Measurements from ENCODE around the gene SYCE1. TPM values are rescaled to one million over a fixed set of nuclear protein-coding genes. Genes with fewer than 3 reads are reported as not detected.

Gene SYCE1
- total and polyA plus RNA-seq, 2 of the 4 experiments (the other 2 are of a cell fraction) = not detected

DNA sequence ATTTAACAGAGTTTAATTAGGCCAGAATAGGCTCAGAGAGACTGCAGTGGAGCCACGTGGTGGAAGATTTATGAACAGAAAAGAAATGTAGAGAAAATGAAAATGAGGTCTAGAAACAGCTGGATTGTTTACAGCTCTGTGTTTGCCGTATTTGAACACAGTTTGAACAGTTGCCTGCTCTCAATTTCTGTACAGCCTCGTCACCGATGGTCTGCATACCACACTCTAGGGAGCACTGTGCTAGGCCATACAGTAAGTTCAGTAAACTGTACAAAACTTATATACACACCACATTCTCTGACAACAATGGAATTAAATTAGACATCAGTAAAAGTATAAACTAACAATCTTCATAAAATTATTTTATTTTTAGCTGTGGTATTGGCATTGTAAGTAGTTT is 49.3 kb downstream of the SYCE1 start:
- Histone ChIP-seq H3K18ac (ENCODE audit: low read depth, low read length) (no peak overlapping the region), H4K20me1 (ENCODE audit: insufficient read depth, low read length) (no peaks in the 10 kb centered on the region), H3K56ac (ENCODE audit: extremely low read depth, insufficient read depth, low read length) (no peak overlapping the region), H2BK20ac (ENCODE audit: low read depth, low read length) (no peak overlapping the region), H3K9ac (ENCODE audit: low read depth, low read length) (no peak overlapping the region), H4K8ac (ENCODE audit: low read depth in 2 of 2, low read length in 2 of 2) (no peak overlapping the region), H2BK5ac (ENCODE audit: low read depth, low read length, poor library complexity, severe bottlenecking) (no peak overlapping the region), H2BK120ac (ENCODE audit: low read depth, low read length) (no peak overlapping the region), H4K91ac (ENCODE audit: insufficient read depth, low read depth, low read length) (no peak overlapping the region), H3K4me2 (ENCODE audit: low read depth, low read length) (no peak overlapping the region), H3K14ac (replicated peaks; ENCODE audit: low read depth, low read length) (no peak overlapping the region), H2AFZ (replicated peaks; ENCODE audit: low read length, poor library complexity) (no peak overlapping the region), H3K27me3 (ENCODE audit: control insufficient read depth, insufficient read depth, low read length) (no peaks in the 10 kb centered on the region), H3K23ac (ENCODE audit: low read depth, low read length) (no peak overlapping the region), H2BK15ac (ENCODE audit: low read depth, low read length) (no peak overlapping the region), H3K9me1 (ENCODE audit: insufficient read depth, low read length) (no peaks in the 10 kb centered on the region), H3K79me1 (ENCODE audit: low read depth in 1 of 2, low read length in 2 of 2) (no peaks in the 10 kb centered on the region), H2AK9ac (replicated peaks; ENCODE audit: low read depth, low read length, poor library complexity) (no peak overlapping the region), H3K36me3 (ENCODE audit: control insufficient read depth, insufficient read depth, low read length) (no peaks in the 10 kb centered on the region), H3K4me1 (ENCODE audit: control insufficient read depth, insufficient read depth, low read length) (no peaks in the 10 kb centered on the region), H3K9me3 (ENCODE audit: control insufficient read depth, insufficient read depth, low read length) (no peaks in the 10 kb centered on the region), H3K4me3 (ENCODE audit: insufficient read depth, low read depth, low read length) (no peak overlapping the region), H3K4ac (ENCODE audit: low read depth, low read length) (no peak overlapping the region), H4K5ac (ENCODE audit: low read depth, low read length) (no peak overlapping the region), H3K27ac (ENCODE audit: insufficient read depth, low read length) (no peak overlapping the region), H2AK5ac (ENCODE audit: low read depth, low read length) (no peak overlapping the region)
- ChIA-PET CTCF (no interaction called here), POLR2A (ENCODE audit: unreplicated experiment) (no interaction called here)
- no CpG with 5 or more reads among the region's 4 CpGs for WGBS, 2 experiments (ENCODE audit: extremely low coverage in 2 of 2, insufficient read length in 1 of 2)
- intact Hi-C loops (cut with micrococcal nuclease) (no loop called here), dilution Hi-C loops (cut with HindIII; ENCODE audit: low sequenced_read_pairs, unreplicated experiment) (no loop called here), in situ Hi-C loops (cut with MboI; ENCODE audit: low sequenced_read_pairs) (no loop called here)
- no TSS peak for BruUV-seq (replicated peaks)
- peak; percentile 8 for DNase-seq
- peak; percentile 62 for ATAC-seq (ENCODE audit: low read depth)
- TF ChIP-seq CEBPB (IDR thresholded peaks at IDR 0.05; ENCODE audit: low read depth, low read length) (no peak), POLR2A (IDR thresholded peaks at IDR 0.05; ENCODE audit: low read depth, low read length) (no peak), RFX5 (IDR thresholded peaks at IDR 0.05; ENCODE audit: low read depth, low read length) (no peak), MAFK (IDR thresholded peaks at IDR 0.05; ENCODE audit: low read depth, low read length) (no peak), SMC3 (IDR thresholded peaks at IDR 0.05; ENCODE audit: low read depth, low read length) (no peak), BHLHE40 (IDR thresholded peaks at IDR 0.05; ENCODE audit: low read depth, low read length) (no peak), RCOR1 (IDR thresholded peaks at IDR 0.05; ENCODE audit: insufficient replicate concordance, low read length) (no peak), RAD21 (IDR thresholded peaks at IDR 0.05; ENCODE audit: low read length) (no peak), CHD1 (IDR thresholded peaks at IDR 0.05; ENCODE audit: low read depth, low read length) (no peak), MXI1 (IDR thresholded peaks at IDR 0.05; ENCODE audit: borderline replicate concordance, low read depth, low read length) (no peak), MAZ (IDR thresholded peaks at IDR 0.05; ENCODE audit: borderline replicate concordance, low read depth, low read length) (no peak), FOS (IDR thresholded peaks at IDR 0.05; ENCODE audit: low read depth, low read length) (no peak), NFE2L2 (IDR thresholded peaks at IDR 0.05; ENCODE audit: low read depth, low read length) (no peak)
- TF ChIP-seq, protein P1, sequence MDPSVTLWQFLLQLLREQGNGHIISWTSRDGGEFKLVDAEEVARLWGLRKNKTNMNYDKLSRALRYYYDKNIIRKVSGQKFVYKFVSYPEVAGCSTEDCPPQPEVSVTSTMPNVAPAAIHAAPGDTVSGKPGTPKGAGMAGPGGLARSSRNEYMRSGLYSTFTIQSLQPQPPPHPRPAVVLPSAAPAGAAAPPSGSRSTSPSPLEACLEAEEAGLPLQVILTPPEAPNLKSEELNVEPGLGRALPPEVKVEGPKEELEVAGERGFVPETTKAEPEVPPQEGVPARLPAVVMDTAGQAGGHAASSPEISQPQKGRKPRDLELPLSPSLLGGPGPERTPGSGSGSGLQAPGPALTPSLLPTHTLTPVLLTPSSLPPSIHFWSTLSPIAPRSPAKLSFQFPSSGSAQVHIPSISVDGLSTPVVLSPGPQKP (IDR thresholded peaks at IDR 0.05; ENCODE audit: borderline replicate concordance, low read depth, low read length) = no peak
- TF ChIP-seq, protein P2, sequence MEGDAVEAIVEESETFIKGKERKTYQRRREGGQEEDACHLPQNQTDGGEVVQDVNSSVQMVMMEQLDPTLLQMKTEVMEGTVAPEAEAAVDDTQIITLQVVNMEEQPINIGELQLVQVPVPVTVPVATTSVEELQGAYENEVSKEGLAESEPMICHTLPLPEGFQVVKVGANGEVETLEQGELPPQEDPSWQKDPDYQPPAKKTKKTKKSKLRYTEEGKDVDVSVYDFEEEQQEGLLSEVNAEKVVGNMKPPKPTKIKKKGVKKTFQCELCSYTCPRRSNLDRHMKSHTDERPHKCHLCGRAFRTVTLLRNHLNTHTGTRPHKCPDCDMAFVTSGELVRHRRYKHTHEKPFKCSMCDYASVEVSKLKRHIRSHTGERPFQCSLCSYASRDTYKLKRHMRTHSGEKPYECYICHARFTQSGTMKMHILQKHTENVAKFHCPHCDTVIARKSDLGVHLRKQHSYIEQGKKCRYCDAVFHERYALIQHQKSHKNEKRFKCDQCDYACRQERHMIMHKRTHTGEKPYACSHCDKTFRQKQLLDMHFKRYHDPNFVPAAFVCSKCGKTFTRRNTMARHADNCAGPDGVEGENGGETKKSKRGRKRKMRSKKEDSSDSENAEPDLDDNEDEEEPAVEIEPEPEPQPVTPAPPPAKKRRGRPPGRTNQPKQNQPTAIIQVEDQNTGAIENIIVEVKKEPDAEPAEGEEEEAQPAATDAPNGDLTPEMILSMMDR (conservative IDR thresholded peaks at IDR 0.05; ENCODE audit: low read depth, low read length) = no peak
- TF ChIP-seq, protein P3, sequence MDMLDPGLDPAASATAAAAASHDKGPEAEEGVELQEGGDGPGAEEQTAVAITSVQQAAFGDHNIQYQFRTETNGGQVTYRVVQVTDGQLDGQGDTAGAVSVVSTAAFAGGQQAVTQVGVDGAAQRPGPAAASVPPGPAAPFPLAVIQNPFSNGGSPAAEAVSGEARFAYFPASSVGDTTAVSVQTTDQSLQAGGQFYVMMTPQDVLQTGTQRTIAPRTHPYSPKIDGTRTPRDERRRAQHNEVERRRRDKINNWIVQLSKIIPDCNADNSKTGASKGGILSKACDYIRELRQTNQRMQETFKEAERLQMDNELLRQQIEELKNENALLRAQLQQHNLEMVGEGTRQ (IDR thresholded peaks at IDR 0.05; ENCODE audit: low read depth, low read length) = no peak
